Small intestine (tissue), 7 donors: Measurements from ENCODE around the gene KLK10. TPM values are rescaled to one million over a fixed set of nuclear protein-coding genes. Genes with fewer than 3 reads are reported as not detected.

ENCODE experiments used
- DNase-seq, 2 donors: peaks; one replicate each; pipeline versions ENCODE4 v3.0.0 to v3.0.0-alpha.2; 2013
- FAIRE-seq: peaks from 2 replicates; lab custom pipeline; 2012; peaks lifted over from hg19 to GRCh38; lab: Jason Lieb, UNC
- H3K27ac ChIP-seq, 3 donors: one replicate each; pipeline ENCODE4 v1.5.1; 2013; ENCODE audit warnings: low read length in 2 of 3, mild to moderate bottlenecking in 2 of 3, control low read depth in 1 of 3, inconsistent platforms in 1 of 3, low read depth in 1 of 3, moderate library complexity in 1 of 3
- H3K27me3 ChIP-seq, 3 donors: one replicate each; pipeline ENCODE4 v1.6.1; 2013; ENCODE audit warnings: low read length in 3 of 3, inconsistent platforms in 1 of 3; ENCODE audit not compliant: control insufficient read depth in 3 of 3, insufficient read depth in 3 of 3
- H3K36me3 ChIP-seq, 3 donors: one replicate each; pipeline ENCODE4 v1.6.1; 2013; ENCODE audit warnings: low read length in 3 of 3, inconsistent platforms in 1 of 3, low read depth in 1 of 3, mild to moderate bottlenecking in 1 of 3, moderate library complexity in 1 of 3; ENCODE audit not compliant: control insufficient read depth in 3 of 3, insufficient read depth in 2 of 3
- H3K4me1 ChIP-seq, 3 donors: one replicate each; pipeline ENCODE4 v1.6.1; 2013; ENCODE audit warnings: low read length in 2 of 3, inconsistent platforms in 1 of 3, low read depth in 1 of 3, mild to moderate bottlenecking in 1 of 3, moderate library complexity in 1 of 3; ENCODE audit not compliant: control insufficient read depth in 3 of 3, insufficient read depth in 2 of 3
- H3K4me3 ChIP-seq, 3 donors: one replicate each; pipeline ENCODE4 v1.5.1; 2013; ENCODE audit warnings: low read length in 3 of 3, control low read depth in 1 of 3, inconsistent platforms in 1 of 3, low read depth in 1 of 3, mild to moderate bottlenecking in 1 of 3, moderate library complexity in 1 of 3
- H3K9me3 ChIP-seq, 2 donors: one replicate each; pipeline ENCODE4 v1.6.1; 2013; ENCODE audit warnings: low read depth in 1 of 2, low read length in 1 of 2; ENCODE audit not compliant: control insufficient read depth in 2 of 2, insufficient read depth in 1 of 2
- WGBS, 3 donors: extraction: QIAGEN DNeasy Blood & Tissue Kit; methylation state at CpG; one replicate each; pipeline ENCODE4 v1.1.7; 2013; 5-methylcytosine and 5-hydroxymethylcytosine counted together
- polyA plus RNA-seq, 4 donors: library from polyadenylated mRNA; stranded (reverse) in 3 of 4; unstranded in 1 of 4; fragments of 200-250 nt in 3 of 4; fragments of 120-200 nt in 1 of 4; gene quantifications; one replicate each; pipeline versions ENCODE4 v1.2.1 to v1.2.3, GENCODE V29; 2013
- donor health status: healthy with polysubstance abuse.
- donor health status: control.
- donor health status: control.
- donor health status: Bipolar disorder and iron deficiency.
- donor health status: healthy.

Gene KLK10
- polyA plus RNA-seq, 4 donors = 0.10 to 1.7 (median 0.81) TPM; not detected in 1

DNA sequence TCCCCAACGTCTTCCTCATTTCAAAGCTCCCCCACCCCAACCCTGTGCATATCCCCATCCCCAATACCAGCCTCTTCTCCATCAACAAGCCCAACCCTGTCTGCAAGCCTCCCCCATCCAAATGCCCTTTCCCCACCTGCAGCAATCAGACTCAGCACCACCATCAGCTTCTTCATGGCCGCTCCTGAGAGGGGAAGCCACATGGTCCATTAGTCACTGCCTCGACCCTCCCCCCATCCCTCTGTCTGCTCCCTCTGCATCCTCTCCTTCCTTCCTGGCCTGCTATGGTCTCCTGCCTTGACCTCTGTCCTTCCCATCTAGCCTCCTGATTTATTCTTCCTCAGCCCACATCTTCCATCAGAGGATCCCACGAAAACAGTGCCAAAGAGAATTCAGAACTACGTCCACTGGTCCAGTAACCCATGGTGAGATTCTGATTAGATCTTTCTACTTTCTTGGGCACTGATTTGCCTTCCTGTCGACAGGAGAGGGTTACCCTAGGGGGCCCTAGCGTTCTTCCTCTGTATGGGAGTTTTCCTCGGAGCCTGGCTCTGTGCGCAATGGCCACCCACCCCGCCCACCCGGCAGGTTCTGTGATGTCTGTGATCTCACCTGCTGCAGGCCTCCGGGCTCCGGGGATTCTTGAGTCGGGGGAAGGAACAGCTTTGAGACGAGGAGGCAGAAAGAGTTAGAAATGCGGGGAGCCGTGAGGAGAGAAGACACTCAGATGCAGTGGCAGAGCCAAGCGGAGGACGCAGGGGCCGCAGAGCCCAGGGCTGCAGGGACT lies 51.4 kb downstream of the KLK10 start:
- Histone ChIP-seq H3K27me3 (peaks cover 0 to 2% (median 0%) of the 10 kb centered on the region in 3 donors), H3K4me1 (no peaks in the 10 kb centered on the region), H3K27ac (no peak overlapping the region), H3K36me3 (no peaks in the 10 kb centered on the region), H3K9me3 (no peaks in the 10 kb centered on the region), H3K4me3 (no peak overlapping the region)
- no peak for DNase-seq
- WGBS, 3 donors = 31 to 40% (median 40%) methylated on average over 19 to 20 of the region's 20 CpGs
- FAIRE-seq = no peak

- Histone ChIP-seq H3K9me3 (no peaks in the 10 kb centered on the region), H3K27ac (no peak overlapping the region), H3K4me1 (no peaks in the 10 kb centered on the region), H3K4me3 (no peak overlapping the region), H3K36me3 (no peaks in the 10 kb centered on the region), H3K27me3 (peaks cover 0 to 2% (median 0%) of the 10 kb centered on the region in 3 donors)
- no peak for FAIRE-seq
- DNase-seq = no peak
- 64 to 81% (median 65%) methylated on average over 3 of the region's 3 CpGs for WGBS, 3 donors
These were observed 55.2 kb downstream of the KLK10 start for GRCh38 chr19:50964266-50964665.

DNA sequence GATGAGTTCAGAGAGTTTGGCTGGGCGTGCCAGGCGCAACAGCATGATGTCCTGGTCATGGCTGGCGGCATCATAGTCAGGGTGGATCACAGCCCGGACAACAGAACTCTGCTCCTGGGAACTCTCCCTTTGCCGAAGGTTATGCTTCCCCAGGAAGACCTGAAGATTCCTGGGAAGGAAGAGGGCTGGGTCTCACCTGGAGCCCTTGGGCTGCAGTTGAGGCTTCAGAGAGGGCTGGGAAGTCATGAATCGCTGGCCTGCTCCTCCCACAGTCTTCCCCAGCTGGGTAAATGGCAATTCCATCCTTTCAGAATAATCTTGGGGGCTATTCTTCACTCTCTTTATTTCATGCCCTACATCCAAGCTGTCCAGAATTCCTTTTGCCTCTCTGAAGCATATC lies 56.1 kb downstream of the KLK10 start:
- Histone ChIP-seq H3K36me3 (no peaks in the 10 kb centered on the region), H3K4me3 (no peak overlapping the region), H3K27me3 (peaks cover 0 to 2% (median 0%) of the 10 kb centered on the region in 3 donors), H3K9me3 (no peaks in the 10 kb centered on the region), H3K27ac (no peak overlapping the region), H3K4me1 (no peaks in the 10 kb centered on the region)
- WGBS, 3 donors = 74 to 88% (median 83%) methylated on average over 6 of the region's 6 CpGs
- FAIRE-seq = no peak
- no peak for DNase-seq

Other genes with a start within 250 kb of the KLK10 start
- gene GPR32, start 249.2 kb downstream of the KLK10 start, polyA plus RNA-seq = not detected
- gene ACP4, start 229.3 kb downstream of the KLK10 start, polyA plus RNA-seq = under 1 TPM in 1 of 4 donors, not detected in 3; 0.03 TPM
- 10 to 100 TPM; 12.5 to 48.9 (median 29.8) TPM for gene KLK1, start 195.9 kb downstream of the KLK10 start, polyA plus RNA-seq
- gene KLK15, start 186.1 kb downstream of the KLK10 start, polyA plus RNA-seq = under 1 TPM in 1 of 4 donors, not detected in 3; 0.24 TPM
- 1 to 10 TPM in 2 of 4 donors, under 1 TPM in 2; 0.07 to 1.6 (median 0.69) TPM for gene KLK3, start 164.8 kb downstream of the KLK10 start, polyA plus RNA-seq
- gene KLK2, start 146.3 kb downstream of the KLK10 start, polyA plus RNA-seq = under 1 TPM in 2 of 4 donors, not detected in 2; 0.03 to 0.12 TPM
- gene KLK4, start 108.3 kb downstream of the KLK10 start, polyA plus RNA-seq = not detected
- gene KLK5, start 66.7 kb downstream of the KLK10 start, polyA plus RNA-seq = under 1 TPM in 1 of 4 donors, not detected in 3; 0.10 TPM
- gene KLK6, start 50.1 kb downstream of the KLK10 start, polyA plus RNA-seq = under 1 TPM in 2 of 4 donors, not detected in 2; 0.03 to 0.07 TPM
- under 1 TPM in 1 of 4 donors, not detected in 3; 0.07 TPM for gene KLK7, start 35.8 kb downstream of the KLK10 start, polyA plus RNA-seq
- under 1 TPM in 1 of 4 donors, not detected in 3; 0.12 TPM for gene KLK8, start 18.1 kb downstream of the KLK10 start, polyA plus RNA-seq
- gene KLK11, start 6.9 kb upstream of the KLK10 start, polyA plus RNA-seq = 1 to 10 TPM in 2 of 4 donors, under 1 TPM in 2; 0.67 to 1.4 (median 0.90) TPM
- gene KLK12, start 15.3 kb upstream of the KLK10 start, polyA plus RNA-seq = 10 to 100 TPM in 1 of 4 donors, 1 to 10 TPM in 2, not detected in 1; 1.4 to 10.6 (median 2.7) TPM
- gene KLK13, start 45.4 kb upstream of the KLK10 start, polyA plus RNA-seq = 1 to 10 TPM in 3 of 4 donors, under 1 TPM in 1; 0.13 to 5.9 (median 2.5) TPM
- under 1 TPM in 2 of 4 donors, not detected in 2; 0.07 to 0.22 TPM for gene KLK14, start 63.2 kb upstream of the KLK10 start, polyA plus RNA-seq
- gene CTU1, start 88.7 kb upstream of the KLK10 start, polyA plus RNA-seq = 1 to 10 TPM; 1.3 to 4.0 (median 2.3) TPM
- 1 to 10 TPM in 2 of 4 donors, under 1 TPM in 2; 0.81 to 3.4 (median 1.0) TPM for gene SIGLEC9, start 105.2 kb upstream of the KLK10 start, polyA plus RNA-seq
- gene SIGLEC7, start 122.6 kb upstream of the KLK10 start, polyA plus RNA-seq = 1 to 10 TPM in 3 of 4 donors, under 1 TPM in 1; 0.45 to 1.9 (median 1.3) TPM
- 1 to 10 TPM in 3 of 4 donors, under 1 TPM in 1; 0.67 to 5.2 (median 4.5) TPM for gene CD33, start 205.4 kb upstream of the KLK10 start, polyA plus RNA-seq
- not detected for gene SIGLECL1, start 231.4 kb upstream of the KLK10 start, polyA plus RNA-seq